Endothelial cell of umbilical vein (primary cell): ENCODE results near the gene KCTD5. TPM values are rescaled to one million over a fixed set of nuclear protein-coding genes. Genes with fewer than 3 reads are reported as not detected.

ENCODE experiments used
- BruUV-seq: library from RNA; stranded (reverse); fragments of 400-500 nt; replicated peaks from 2 replicates; lab custom pipeline; 2021; lab: Mats Ljungman, UMichigan
- CTCF ChIA-PET: fragments of 300-600, 350-600 bp; sonication (Branson Sonifier 250); formaldehyde crosslinking; loops from one replicate; lab custom pipeline; 2021; ENCODE audit warnings: antibody characterized with exemption, inconsistent platforms; lab: Charles Lee
- POLR2A ChIA-PET: fragments of 300-600, 350-600 bp; sonication (Branson Sonifier 250); formaldehyde crosslinking; loops from one replicate; lab custom pipeline; 2021; ENCODE audit warnings: antibody characterized with exemption, inconsistent platforms; lab: Charles Lee
- DNase-seq: peaks from one replicate; pipeline ENCODE4 v3.0.0-alpha.2; 2011; ENCODE audit warnings: low read depth, low spot score
- FAIRE-seq: peaks from 2 replicates; lab custom pipeline; 2011; peaks lifted over from hg19 to GRCh38; lab: Jason Lieb, UNC
- H2AFZ ChIP-seq: 2 replicates; pipeline ENCODE4 v1.6.0; 2012; ENCODE audit warnings: low read depth, low read length, control low read depth, inconsistent platforms
- H3K27ac ChIP-seq: 2 replicates; pipeline ENCODE4 v1.5.1; 2011; ENCODE audit warnings: low read depth, mild to moderate bottlenecking, control low read depth, low read length, moderate library complexity; ENCODE audit not compliant: insufficient read depth
- H3K27me3 ChIP-seq, 2 experiments: 2 replicates each; pipeline versions ENCODE4 v1.6.0 to v1.6.1; 2011; ENCODE audit warnings: low read length in 2 of 2, mixed read lengths in 1 of 2; ENCODE audit not compliant: control insufficient read depth in 2 of 2, insufficient read depth in 2 of 2
- H3K36me3 ChIP-seq, 2 experiments: 2 replicates in 1 of 2; 3 replicates in 1 of 2; pipeline ENCODE4 v1.5.1; 2011; ENCODE audit warnings: low read length in 2 of 2, mild to moderate bottlenecking in 1 of 2, moderate library complexity in 1 of 2; ENCODE audit not compliant: control insufficient read depth in 2 of 2, insufficient read depth in 2 of 2; ENCODE audit errors: extremely low read depth in 1 of 2
- H3K4me1 ChIP-seq: 3 replicates; pipeline ENCODE4 v1.5.1; 2011; ENCODE audit warnings: mild to moderate bottlenecking, low read length; ENCODE audit not compliant: control insufficient read depth, insufficient read depth; ENCODE audit errors: extremely low read depth
- H3K4me2 ChIP-seq: 2 replicates; pipeline ENCODE4 v1.6.1; 2011; ENCODE audit warnings: low read length, control low read depth, mixed read lengths; ENCODE audit not compliant: insufficient read depth
- H3K4me3 ChIP-seq, 3 experiments: fragments of 200-600 bp in 1 of 3; sonication (generic), shearing (Covaris generic) in 1 of 3; replicated peaks in 1 of 3; 2 replicates each; pipeline ENCODE4 v1.5.1; 2011 to 2016; ENCODE audit warnings: control low read depth in 3 of 3, low read length in 3 of 3, mild to moderate bottlenecking in 2 of 3, inconsistent platforms in 1 of 3, low read depth in 1 of 3, moderate library complexity in 1 of 3; ENCODE audit not compliant: insufficient read depth in 1 of 3
- H3K79me2 ChIP-seq: 2 replicates; pipeline ENCODE4 v1.6.0; 2012; ENCODE audit warnings: low read length, inconsistent platforms; ENCODE audit not compliant: control insufficient read depth, insufficient read depth
- H3K9ac ChIP-seq: replicated peaks from 2 replicates; pipeline ENCODE3; 2011; ENCODE audit warnings: low read length, control low read depth; ENCODE audit not compliant: insufficient read depth; ENCODE audit errors: extremely low read depth
- H3K9me1 ChIP-seq: replicated peaks from 3 replicates; pipeline ENCODE4 v1.6.0; 2011; ENCODE audit warnings: mild to moderate bottlenecking, low read length; ENCODE audit not compliant: control insufficient read depth, insufficient read depth; ENCODE audit errors: extremely low read depth
- H3K9me3 ChIP-seq: replicated peaks from 2 replicates; pipeline ENCODE4 v1.5.1; 2012; ENCODE audit warnings: low read length, inconsistent platforms; ENCODE audit not compliant: control insufficient read depth, insufficient read depth
- H4K20me1 ChIP-seq: replicated peaks from 2 replicates; pipeline ENCODE3; 2011; ENCODE audit warnings: mild to moderate bottlenecking, low read length; ENCODE audit not compliant: control insufficient read depth, insufficient read depth; ENCODE audit errors: extremely low read depth
- EZH2 ChIP-seq: IDR thresholded peaks from 2 replicates; pipeline ENCODE4 v1.6.1; 2012; ENCODE audit warnings: borderline replicate concordance, low read depth, mild to moderate bottlenecking, moderate library complexity, low read length, inconsistent platforms; ENCODE audit not compliant: severe bottlenecking
- FOS ChIP-seq: IDR thresholded peaks from 2 replicates; pipeline ENCODE4 v1.6.1; 2011; ENCODE audit warnings: mild to moderate bottlenecking, low read length, moderate library complexity, borderline replicate concordance; ENCODE audit not compliant: insufficient read depth
- GATA2 ChIP-seq: IDR thresholded peaks from 2 replicates; pipeline ENCODE4 v1.7.0; 2011; ENCODE audit warnings: low read depth, mild to moderate bottlenecking, moderate library complexity, mixed read lengths, low read length; ENCODE audit not compliant: insufficient read length, insufficient read depth
- JUN ChIP-seq: IDR thresholded peaks from 2 replicates; pipeline ENCODE4 v1.6.1; 2011; ENCODE audit warnings: borderline replicate concordance, low read depth; ENCODE audit not compliant: insufficient read length, insufficient read depth
- MYC ChIP-seq: IDR thresholded peaks from one replicate; pipeline ENCODE4 v1.6.1; 2011; ENCODE audit warnings: mild to moderate bottlenecking, low read depth, low read length
- POLR2A ChIP-seq: IDR thresholded peaks from 2 replicates; pipeline ENCODE4 v1.6.1; 2012; ENCODE audit warnings: low read depth, mild to moderate bottlenecking, control low read depth, low read length
- POLR2AphosphoS5 ChIP-seq: IDR thresholded peaks from 2 replicates; pipeline ENCODE4 v1.6.1; 2012; ENCODE audit warnings: low read depth, mild to moderate bottlenecking, control low read depth, low read length, moderate library complexity; ENCODE audit not compliant: insufficient read depth
- dilution Hi-C: fragments of 300-500 bp; cut with MboI; formaldehyde crosslinking; loops from one replicate; pipeline ENCODE4 v1.15.0; 2019; ENCODE audit warnings: low sequenced_read_pairs; ENCODE audit not compliant: extremely low pct_ligation_motif_present
- intact Hi-C: fragments of 100-400 bp; cut with micrococcal nuclease; formaldehyde crosslinking; loops from one replicate; pipeline ENCODE4 v1.10.0; 2022
- polyA plus RNA-seq, 4 experiments: library from polyadenylated mRNA; depleted of rRNA in 3 of 4; stranded (reverse) in 3 of 4; unstranded in 1 of 4; fragments of >200 nt; gene quantifications; 2 replicates each; pipeline versions ENCODE4 v1.2.1 to v1.2.3, GENCODE V29; 2011 to 2012; ENCODE audit warnings: missing spikeins in 1 of 4
- total RNA-seq: library from RNA; stranded (reverse); gene quantifications from 2 replicates; pipeline ENCODE4 v1.2.3, GENCODE V29; 2021
- TF ChIP-seq, protein P1 (sequence below): IDR thresholded peaks from 2 replicates; pipeline ENCODE4 v1.6.1; 2011; ENCODE audit not compliant: insufficient read depth, insufficient read length
- TF ChIP-seq, protein P2 (sequence below), 2 donors: IDR thresholded peaks; 1 replicate in 1 of 2; 2 replicates in 1 of 2; pipeline ENCODE4 v1.5.1; 2011; ENCODE audit warnings: low read length in 2 of 2, mild to moderate bottlenecking in 2 of 2, moderate library complexity in 2 of 2, control low read depth in 1 of 2, inconsistent platforms in 1 of 2, low read depth in 1 of 2; ENCODE audit not compliant: insufficient read depth in 1 of 2; ENCODE audit errors: extremely low read depth in 1 of 2

The KCTD5 gene
- total and polyA plus RNA-seq, 2 donors (not counting 3 experiments of a cell fraction or from before 2014, with no cell fraction given), result 32.2 to 42.0 TPM

DNA sequence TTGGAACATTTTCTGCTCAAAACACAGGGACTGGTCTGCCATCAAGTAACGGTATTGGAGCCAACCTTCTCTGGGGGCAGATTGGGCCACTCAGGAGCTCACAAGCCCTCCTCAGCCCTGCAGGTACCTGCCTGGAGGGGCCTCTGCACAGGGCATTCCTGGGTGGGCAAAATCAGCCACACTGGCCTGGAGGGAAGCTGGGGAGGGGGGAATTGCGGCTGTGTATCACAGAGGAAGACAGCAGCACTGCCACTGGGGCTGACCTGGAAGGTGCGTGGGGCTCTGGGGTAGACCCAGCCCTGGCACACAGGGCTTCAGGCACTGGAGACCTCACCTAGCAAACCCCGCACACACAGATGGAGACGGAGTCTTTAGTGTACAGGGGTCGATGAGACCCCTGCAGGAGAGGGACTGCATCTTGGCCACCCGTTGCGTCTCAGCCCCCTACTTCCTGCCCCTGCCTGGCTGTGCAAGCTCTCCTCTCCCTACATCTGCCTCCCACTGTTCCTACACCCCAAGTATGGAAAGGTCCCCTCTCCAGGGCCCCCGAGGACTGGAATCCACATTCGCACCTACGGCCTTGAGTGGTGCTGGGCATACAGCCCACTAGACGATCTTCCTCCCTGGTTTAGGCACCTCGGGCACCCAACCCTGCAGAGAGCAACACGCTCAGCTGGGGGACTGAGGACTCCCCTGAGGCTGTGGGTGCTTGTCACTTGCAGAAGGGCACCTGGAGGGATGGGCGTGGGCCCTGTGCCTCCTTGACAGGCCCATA is 63.0 kb downstream of the KCTD5 start:
- Histone ChIP-seq H3K79me2 (no peaks in the 10 kb centered on the region), H3K4me3 (no peak overlapping the region), H3K27me3 (no peaks in the 10 kb centered on the region), H4K20me1 (no peaks in the 10 kb centered on the region), H3K9me1 (no peaks in the 10 kb centered on the region), H3K4me2 (no peak overlapping the region), H3K9ac (no peak overlapping the region), H3K4me1 (no peaks in the 10 kb centered on the region), H3K36me3 (no peaks in the 10 kb centered on the region), H2AFZ (no peak overlapping the region), H3K27ac (no peak overlapping the region), H3K9me3 (no peaks in the 10 kb centered on the region)
- TF ChIP-seq MYC (no peak), FOS (no peak), POLR2A (no peak), GATA2 (no peak), EZH2 (no peak)
- TF ChIP-seq, protein P1, sequence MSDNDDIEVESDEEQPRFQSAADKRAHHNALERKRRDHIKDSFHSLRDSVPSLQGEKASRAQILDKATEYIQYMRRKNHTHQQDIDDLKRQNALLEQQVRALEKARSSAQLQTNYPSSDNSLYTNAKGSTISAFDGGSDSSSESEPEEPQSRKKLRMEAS, result no peak
- intact Hi-C loops (no loop called here), dilution Hi-C loops (no loop called here)
- no peak for DNase-seq
- CTCF ChIA-PET, result interaction anchor here (1.2 kb wide), 1 partner anchor 182 kb away, joined by 4 read pairs; no protein-coding TSS in a partner anchor
- FAIRE-seq, result no peak
- no TSS peak for BruUV-seq
- POLR2A ChIA-PET, result no interaction called here

DNA sequence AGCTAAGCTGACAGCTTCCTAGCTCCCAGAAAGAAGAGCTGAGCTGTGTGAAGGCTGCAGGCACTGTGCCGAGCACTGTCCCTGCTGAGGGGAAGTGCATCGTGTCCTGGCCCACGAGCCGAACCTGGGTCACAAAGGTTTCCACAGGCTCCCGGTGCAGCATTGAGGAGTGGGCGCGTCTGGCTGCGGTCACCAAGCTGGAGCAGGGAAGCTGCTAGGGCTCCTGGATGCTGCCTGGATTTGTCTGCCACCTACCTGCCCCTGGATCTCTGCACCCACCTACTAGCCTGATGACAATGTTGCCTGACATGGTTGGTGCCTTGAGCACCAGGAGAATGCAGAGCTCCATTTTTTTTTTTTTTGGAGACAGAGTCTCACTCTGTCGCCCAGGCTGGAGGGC is 63.6 kb downstream of the KCTD5 start:
- CTCF ChIA-PET, result interaction anchor here (1.2 kb wide), 1 partner anchor 181 kb away, joined by 4 read pairs; no protein-coding TSS in a partner anchor
- Histone ChIP-seq H2AFZ (no peak overlapping the region), H3K27me3 (no peaks in the 10 kb centered on the region), H3K4me2 (no peak overlapping the region), H3K27ac (no peak overlapping the region), H3K4me3 (no peak overlapping the region), H3K36me3 (no peaks in the 10 kb centered on the region), H3K4me1 (no peaks in the 10 kb centered on the region), H3K9me3 (no peaks in the 10 kb centered on the region), H4K20me1 (no peaks in the 10 kb centered on the region), H3K9ac (no peak overlapping the region), H3K9me1 (no peaks in the 10 kb centered on the region), H3K79me2 (no peaks in the 10 kb centered on the region)
- intact Hi-C loops (no loop called here), dilution Hi-C loops (no loop called here)
- no peak for DNase-seq
- BruUV-seq, result no TSS peak
- POLR2A ChIA-PET, result no interaction called here
- TF ChIP-seq FOS, result no peak
- TF ChIP-seq EZH2, result no peak
- TF ChIP-seq, protein P1, result no peak
- TF ChIP-seq, protein P2, sequence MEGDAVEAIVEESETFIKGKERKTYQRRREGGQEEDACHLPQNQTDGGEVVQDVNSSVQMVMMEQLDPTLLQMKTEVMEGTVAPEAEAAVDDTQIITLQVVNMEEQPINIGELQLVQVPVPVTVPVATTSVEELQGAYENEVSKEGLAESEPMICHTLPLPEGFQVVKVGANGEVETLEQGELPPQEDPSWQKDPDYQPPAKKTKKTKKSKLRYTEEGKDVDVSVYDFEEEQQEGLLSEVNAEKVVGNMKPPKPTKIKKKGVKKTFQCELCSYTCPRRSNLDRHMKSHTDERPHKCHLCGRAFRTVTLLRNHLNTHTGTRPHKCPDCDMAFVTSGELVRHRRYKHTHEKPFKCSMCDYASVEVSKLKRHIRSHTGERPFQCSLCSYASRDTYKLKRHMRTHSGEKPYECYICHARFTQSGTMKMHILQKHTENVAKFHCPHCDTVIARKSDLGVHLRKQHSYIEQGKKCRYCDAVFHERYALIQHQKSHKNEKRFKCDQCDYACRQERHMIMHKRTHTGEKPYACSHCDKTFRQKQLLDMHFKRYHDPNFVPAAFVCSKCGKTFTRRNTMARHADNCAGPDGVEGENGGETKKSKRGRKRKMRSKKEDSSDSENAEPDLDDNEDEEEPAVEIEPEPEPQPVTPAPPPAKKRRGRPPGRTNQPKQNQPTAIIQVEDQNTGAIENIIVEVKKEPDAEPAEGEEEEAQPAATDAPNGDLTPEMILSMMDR (IDR thresholded peaks at IDR 0.05; ENCODE audit: extremely low read depth in 1 of 2, insufficient read depth in 1 of 2, low read depth in 1 of 2, low read length in 2 of 2), result no peak
- no peak for TF ChIP-seq POLR2A
- TF ChIP-seq MYC, result no peak
- TF ChIP-seq JUN, result no peak
- TF ChIP-seq POLR2AphosphoS5, result no peak
- TF ChIP-seq GATA2, result no peak
- FAIRE-seq, result no peak
